CD4-positive, CD25-positive, alpha-beta regulatory T cell (primary cell): ENCODE results near the gene PPP1R13B. TPM values are rescaled to one million over a fixed set of nuclear protein-coding genes. Genes with fewer than 3 reads are reported as not detected.
"Not testable (repeated sequence)": the region's sequence is repeated elsewhere in the genome, so short reads cannot be mapped to it uniquely, and the experiment has no call there.

Experiments used
- ATAC-seq, 2 donors: fragments of 150-1000 bp; cut with Tn5 transposase; one replicate each; pipeline ENCODE4 v1.10.0; 2021; ENCODE audit warnings: low read depth in 2 of 2, moderate number of reproducible peaks in 2 of 2, moderate library complexity in 1 of 2
- DNase-seq, 3 donors: peaks; one replicate each; pipeline versions ENCODE4 v3.0.0 to v3.0.0-alpha.2; 2012 to 2022; ENCODE audit warnings: mixed read lengths in 1 of 3
- H3K27ac ChIP-seq: one replicate; pipeline ENCODE4 v1.7.0; 2013; ENCODE audit warnings: mild to moderate bottlenecking, low read length; ENCODE audit not compliant: insufficient read depth, poor library complexity, severe bottlenecking
- H3K27me3 ChIP-seq: one replicate; pipeline ENCODE4 v1.7.0; 2013; ENCODE audit warnings: low read length; ENCODE audit not compliant: control insufficient read depth, insufficient read depth
- H3K36me3 ChIP-seq: one replicate; pipeline ENCODE4 v1.7.0; 2013; ENCODE audit warnings: mild to moderate bottlenecking, low read length, moderate library complexity; ENCODE audit not compliant: control insufficient read depth, insufficient read depth
- H3K4me1 ChIP-seq: 2 replicates; pipeline ENCODE4 v1.7.0; 2013; ENCODE audit warnings: mild to moderate bottlenecking, low read length; ENCODE audit not compliant: insufficient read depth, control insufficient read depth, poor library complexity, severe bottlenecking
- H3K4me3 ChIP-seq: one replicate; pipeline ENCODE4 v1.7.0; 2013; ENCODE audit warnings: low read depth, mild to moderate bottlenecking, low read length, moderate library complexity
- H3K9me3 ChIP-seq, 2 experiments: 1 replicate in 1 of 2; 2 replicates in 1 of 2; pipeline ENCODE4 v1.7.0; 2013; ENCODE audit warnings: low read length in 2 of 2, mild to moderate bottlenecking in 1 of 2, moderate library complexity in 1 of 2; ENCODE audit not compliant: control insufficient read depth in 2 of 2
- H3K27ac Mint-ChIP-seq, 3 donors: one replicate each; pipeline ENCODE4 v1.8.0; 2020 to 2022; ENCODE audit warnings: mild to moderate bottlenecking in 3 of 3, mixed read lengths in 3 of 3, moderate library complexity in 2 of 3
- H3K27me3 Mint-ChIP-seq: one replicate; pipeline ENCODE4 v1.8.0; 2022; ENCODE audit warnings: mild to moderate bottlenecking, mixed read lengths
- H3K36me3 Mint-ChIP-seq: one replicate; pipeline ENCODE4 v1.8.0; 2020; ENCODE audit warnings: mixed read lengths
- H3K4me1 Mint-ChIP-seq, 4 donors: one replicate each; pipeline ENCODE4 v1.8.0; 2020 to 2022; ENCODE audit warnings: mixed read lengths in 4 of 4, mild to moderate bottlenecking in 1 of 4
- H3K4me3 Mint-ChIP-seq, 4 donors: one replicate each; pipeline ENCODE4 v1.8.0; 2020 to 2022; ENCODE audit warnings: mild to moderate bottlenecking in 4 of 4, mixed read lengths in 4 of 4, moderate library complexity in 3 of 4
- H3K9me3 Mint-ChIP-seq, 7 donors: one replicate each; pipeline ENCODE4 v1.8.0; 2020 to 2022; ENCODE audit warnings: mixed read lengths in 7 of 7, mild to moderate bottlenecking in 3 of 7, moderate library complexity in 2 of 7
- polyA plus RNA-seq, 4 donors: library from polyadenylated mRNA; unstranded; fragments of 300-500 nt; fragmentation: Illumina TruSeq; gene quantifications; one replicate each; pipeline ENCODE4 v1.2.3, GENCODE V29; 2021
- total RNA-seq: library from RNA; stranded (reverse); gene quantifications from one replicate; pipeline ENCODE4 v1.2.3, GENCODE V29; 2022

Gene PPP1R13B
- total and polyA plus RNA-seq, 5 donors from 2014 or later: 1.5 to 21.5 (median 3.0) TPM

GRCh38 chr14:103890052-103890371, 42.6 kb upstream of the PPP1R13B start:
- no peak overlapping the region for H3K4me3 Mint-ChIP-seq
- no peak for ATAC-seq

GRCh38 chr14:103889313-103890051, 42.1 kb upstream of the PPP1R13B start:
- DNase-seq (no peak), ATAC-seq (no peak)
- Mint-ChIP-seq H3K9me3 (no peaks in the 10 kb centered on the region), H3K27ac (no peak overlapping the region), H3K4me1 (no peaks in the 10 kb centered on the region), H3K27me3 (no peaks in the 10 kb centered on the region), H3K4me3 (no peak overlapping the region), H3K36me3 (no peaks in the 10 kb centered on the region)
- H3K27me3 ChIP-seq: no peaks in the 10 kb centered on the region
- H3K4me3 ChIP-seq: no peak overlapping the region
- no peak overlapping the region for H3K27ac ChIP-seq
- no peaks in the 10 kb centered on the region for H3K36me3 ChIP-seq
- H3K4me1 ChIP-seq: no peaks in the 10 kb centered on the region
- H3K9me3 ChIP-seq: no peaks in the 10 kb centered on the region

More at GRCh38 chr14:103890052-103890371, 42.6 kb upstream of the PPP1R13B start:
- Histone ChIP-seq H3K27me3 (no peaks in the 10 kb centered on the region), H3K4me3 (no peak overlapping the region), H3K4me1 (no peaks in the 10 kb centered on the region), H3K9me3 (no peaks in the 10 kb centered on the region), H3K36me3 (no peaks in the 10 kb centered on the region), H3K27ac (no peak overlapping the region)
- H3K36me3 Mint-ChIP-seq: no peaks in the 10 kb centered on the region
- no peak for DNase-seq
- H3K4me1 Mint-ChIP-seq: no peaks in the 10 kb centered on the region
- no peaks in the 10 kb centered on the region for H3K27me3 Mint-ChIP-seq
- H3K27ac Mint-ChIP-seq: no peak overlapping the region
- H3K9me3 Mint-ChIP-seq: no peaks in the 10 kb centered on the region

- H3K4me3 ChIP-seq, H3K27ac Mint-ChIP-seq, H3K27me3 Mint-ChIP-seq, H3K27me3 ChIP-seq, H3K27ac ChIP-seq, H3K4me3 Mint-ChIP-seq, H3K9me3 ChIP-seq, H3K36me3 Mint-ChIP-seq, ATAC-seq, H3K9me3 Mint-ChIP-seq, DNase-seq, H3K36me3 ChIP-seq, H3K4me1 Mint-ChIP-seq, H3K4me1 ChIP-seq: not testable (repeated sequence)
Measured at GRCh38 chr14:103889002-103889312, 41.6 kb upstream of the PPP1R13B start.

GRCh38 chr14:103887557-103888115, 40.3 kb upstream of the PPP1R13B start:
- no peaks in the 10 kb centered on the region for H3K27me3 Mint-ChIP-seq

GRCh38 chr14:103887170-103887501, 39.8 kb upstream of the PPP1R13B start:
- Histone ChIP-seq H3K4me1 (no peaks in the 10 kb centered on the region), H3K4me3 (no peak overlapping the region), H3K36me3 (no peaks in the 10 kb centered on the region), H3K27ac (no peak overlapping the region), H3K27me3 (no peaks in the 10 kb centered on the region), H3K9me3 (no peaks in the 10 kb centered on the region)
- H3K4me1 Mint-ChIP-seq: no peaks in the 10 kb centered on the region
- DNase-seq (no peak), ATAC-seq (no peak)
- no peak overlapping the region for H3K27ac Mint-ChIP-seq
- H3K36me3 Mint-ChIP-seq: no peaks in the 10 kb centered on the region
- H3K27me3 Mint-ChIP-seq: no peaks in the 10 kb centered on the region
- no peaks in the 10 kb centered on the region for H3K9me3 Mint-ChIP-seq
- H3K4me3 Mint-ChIP-seq: no peak overlapping the region

More at GRCh38 chr14:103887557-103888115, 40.3 kb upstream of the PPP1R13B start:
- Mint-ChIP-seq H3K9me3 (no peaks in the 10 kb centered on the region), H3K27ac (no peak overlapping the region), H3K4me3 (no peak overlapping the region), H3K36me3 (no peaks in the 10 kb centered on the region), H3K4me1 (no peaks in the 10 kb centered on the region)
- no peaks in the 10 kb centered on the region for H3K9me3 ChIP-seq
- no peak for ATAC-seq
- DNase-seq: no peak
- H3K4me3 ChIP-seq: no peak overlapping the region
- H3K4me1 ChIP-seq: no peaks in the 10 kb centered on the region
- no peaks in the 10 kb centered on the region for H3K27me3 ChIP-seq
- H3K36me3 ChIP-seq: no peaks in the 10 kb centered on the region
- no peak overlapping the region for H3K27ac ChIP-seq

GRCh38 chr14:103886304-103887169, 39.2 kb upstream of the PPP1R13B start:
- Mint-ChIP-seq H3K36me3 (no peaks in the 10 kb centered on the region), H3K27me3 (no peaks in the 10 kb centered on the region), H3K9me3 (no peaks in the 10 kb centered on the region), H3K4me1 (no peaks in the 10 kb centered on the region), H3K4me3 (peak overlapping the region in 1 of 4 donors; percentile 47), H3K27ac (no peak overlapping the region)
- Histone ChIP-seq H3K4me1 (no peaks in the 10 kb centered on the region), H3K9me3 (no peaks in the 10 kb centered on the region), H3K36me3 (no peaks in the 10 kb centered on the region), H3K27ac (no peak overlapping the region), H3K4me3 (no peak overlapping the region), H3K27me3 (no peaks in the 10 kb centered on the region)
- DNase-seq (no peak), ATAC-seq (no peak)

- peaks cover 0 to 5% (median 0%) of the 10 kb centered on the region in 4 donors for H3K4me1 Mint-ChIP-seq
- no peak overlapping the region for H3K27ac ChIP-seq
Measured at GRCh38 chr14:103885509-103885932, 38.1 kb upstream of the PPP1R13B start.

More at GRCh38 chr14:103885509-103885932, 38.1 kb upstream of the PPP1R13B start:
- H3K4me3 ChIP-seq: no peak overlapping the region
- H3K27ac Mint-ChIP-seq: no peak overlapping the region
- no peaks in the 10 kb centered on the region for H3K27me3 ChIP-seq
- ATAC-seq (no peak), DNase-seq (no peak)
- no peaks in the 10 kb centered on the region for H3K27me3 Mint-ChIP-seq
- H3K36me3 ChIP-seq: no peaks in the 10 kb centered on the region
- no peaks in the 10 kb centered on the region for H3K9me3 ChIP-seq
- peaks cover 3% of the 10 kb centered on the region for H3K4me1 ChIP-seq
- no peaks in the 10 kb centered on the region for H3K36me3 Mint-ChIP-seq
- no peaks in the 10 kb centered on the region for H3K9me3 Mint-ChIP-seq
- no peak overlapping the region for H3K4me3 Mint-ChIP-seq
